ENCODE results near the gene TOMM40. TPM values are rescaled to one million over a fixed set of nuclear protein-coding genes. Genes with fewer than 3 reads are reported as not detected.

TOMM40 gene
- total RNA-seq, 1 donor, result 57.9 TPM

DNA sequence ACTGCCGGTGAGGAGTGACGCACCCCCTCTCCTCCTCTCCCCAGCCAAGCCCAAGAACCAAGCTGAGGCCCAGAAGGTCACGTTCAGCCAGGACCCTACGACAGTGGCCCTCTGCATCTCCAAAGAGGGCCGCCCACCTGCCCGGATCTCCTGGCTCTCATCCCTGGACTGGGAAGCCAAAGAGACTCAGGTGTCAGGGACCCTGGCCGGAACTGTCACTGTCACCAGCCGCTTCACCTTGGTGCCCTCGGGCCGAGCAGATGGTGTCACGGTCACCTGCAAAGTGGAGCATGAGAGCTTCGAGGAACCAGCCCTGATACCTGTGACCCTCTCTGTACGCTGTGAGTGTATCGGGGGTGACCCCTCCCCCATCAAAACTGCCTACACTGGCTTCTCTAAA, 19.2 kb upstream of the TOMM40 start:
- H3K4me3 ChIP-seq (ENCODE audit: low read depth, low read length), result no peak overlapping the region
- TF ChIP-seq, protein P1, sequence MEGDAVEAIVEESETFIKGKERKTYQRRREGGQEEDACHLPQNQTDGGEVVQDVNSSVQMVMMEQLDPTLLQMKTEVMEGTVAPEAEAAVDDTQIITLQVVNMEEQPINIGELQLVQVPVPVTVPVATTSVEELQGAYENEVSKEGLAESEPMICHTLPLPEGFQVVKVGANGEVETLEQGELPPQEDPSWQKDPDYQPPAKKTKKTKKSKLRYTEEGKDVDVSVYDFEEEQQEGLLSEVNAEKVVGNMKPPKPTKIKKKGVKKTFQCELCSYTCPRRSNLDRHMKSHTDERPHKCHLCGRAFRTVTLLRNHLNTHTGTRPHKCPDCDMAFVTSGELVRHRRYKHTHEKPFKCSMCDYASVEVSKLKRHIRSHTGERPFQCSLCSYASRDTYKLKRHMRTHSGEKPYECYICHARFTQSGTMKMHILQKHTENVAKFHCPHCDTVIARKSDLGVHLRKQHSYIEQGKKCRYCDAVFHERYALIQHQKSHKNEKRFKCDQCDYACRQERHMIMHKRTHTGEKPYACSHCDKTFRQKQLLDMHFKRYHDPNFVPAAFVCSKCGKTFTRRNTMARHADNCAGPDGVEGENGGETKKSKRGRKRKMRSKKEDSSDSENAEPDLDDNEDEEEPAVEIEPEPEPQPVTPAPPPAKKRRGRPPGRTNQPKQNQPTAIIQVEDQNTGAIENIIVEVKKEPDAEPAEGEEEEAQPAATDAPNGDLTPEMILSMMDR (IDR thresholded peaks at IDR 0.05; ENCODE audit: insufficient read depth, low read depth, low read length), result no peak
- DNase-seq (ENCODE audit: low read depth), result no peak

DNA sequence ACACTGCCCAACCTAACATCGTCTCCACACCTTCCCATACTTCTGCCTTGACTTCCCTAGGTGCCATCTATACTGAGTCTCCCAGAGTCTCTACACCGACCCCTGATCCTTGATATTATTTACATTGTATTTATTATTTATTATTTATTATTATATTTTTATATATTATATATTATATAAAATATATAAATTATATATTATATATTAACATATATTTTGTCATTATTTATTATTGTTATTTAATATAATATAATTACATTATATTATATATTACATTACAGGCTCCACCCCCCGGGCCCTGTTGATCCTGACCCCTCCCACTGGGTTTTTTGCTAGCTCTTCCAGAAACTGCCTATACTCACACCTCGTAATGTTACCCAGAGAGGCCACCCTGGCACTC, 18.4 kb upstream of the TOMM40 start:
- TF ChIP-seq, protein P1 (IDR thresholded peaks at IDR 0.05; ENCODE audit: insufficient read depth, low read depth, low read length), result no peak
- no peak overlapping the region for H3K4me3 ChIP-seq (ENCODE audit: low read depth, low read length)
- no peak for DNase-seq (ENCODE audit: low read depth)

DNA sequence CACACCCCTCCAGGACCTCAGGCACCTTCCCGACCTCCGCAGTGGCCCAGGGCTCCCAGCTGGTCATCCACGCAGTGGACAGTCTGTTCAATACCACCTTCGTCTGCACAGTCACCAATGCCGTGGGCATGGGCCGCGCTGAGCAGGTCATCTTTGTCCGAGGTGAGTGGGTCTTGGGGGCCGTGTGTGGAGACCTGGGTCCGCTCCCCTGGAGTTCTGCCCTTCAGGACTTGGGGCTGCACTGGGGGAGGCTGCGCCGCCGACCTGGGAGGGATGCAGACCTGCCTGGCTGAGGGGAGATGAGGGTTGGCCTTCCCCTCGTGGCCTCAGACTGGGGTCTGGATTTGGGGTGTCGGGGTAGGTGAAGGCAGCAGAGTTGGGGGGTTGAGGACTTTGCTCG, 16.7 kb upstream of the TOMM40 start:
- H3K4me3 ChIP-seq (ENCODE audit: low read depth, low read length), result no peak overlapping the region
- no peak for DNase-seq (ENCODE audit: low read depth)
- TF ChIP-seq, protein P1 (IDR thresholded peaks at IDR 0.05; ENCODE audit: insufficient read depth, low read depth, low read length), result no peak

DNA sequence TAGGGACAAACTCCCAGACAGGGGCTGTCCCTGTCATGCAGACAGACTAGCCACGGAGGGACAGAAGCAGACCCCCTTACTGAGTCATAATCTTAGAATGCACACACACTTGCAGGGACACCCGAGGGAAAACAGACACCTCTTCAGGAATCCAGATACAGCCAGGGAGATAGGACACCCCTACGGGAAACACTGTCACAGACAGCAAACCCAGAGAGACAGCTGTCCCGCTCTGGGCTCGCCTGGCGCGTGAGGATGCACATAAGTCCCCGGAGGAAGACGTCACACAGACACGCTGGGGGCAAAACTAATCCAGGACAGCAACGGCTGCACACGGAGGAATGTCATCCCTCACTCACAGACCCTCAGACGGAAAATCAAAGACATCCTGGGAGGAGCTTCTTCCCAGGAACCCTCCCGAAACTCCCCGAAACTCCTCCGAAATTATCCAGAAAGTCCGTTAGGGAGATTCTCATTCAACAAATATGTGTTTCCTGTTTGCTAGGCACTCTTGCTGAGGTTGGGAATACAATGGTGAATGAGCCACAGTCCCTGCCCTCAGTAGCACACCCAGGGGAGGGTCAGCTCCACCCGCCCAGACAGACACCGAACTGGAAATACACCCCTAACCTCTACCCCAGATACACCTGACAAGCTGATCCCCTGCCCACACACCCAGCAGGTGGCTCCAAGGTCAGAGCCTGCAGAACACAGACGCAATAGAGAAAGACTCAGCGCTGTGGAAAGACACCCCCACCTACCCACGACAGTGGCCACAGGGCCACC, 15.2 kb upstream of the TOMM40 start:
- TF ChIP-seq, protein P1 (IDR thresholded peaks at IDR 0.05; ENCODE audit: insufficient read depth, low read depth, low read length), result no peak
- no peak overlapping the region for H3K4me3 ChIP-seq (ENCODE audit: low read depth, low read length)
- DNase-seq (ENCODE audit: low read depth), result peak; percentile 25

- DNase-seq (ENCODE audit: low read depth), result no peak
- TF ChIP-seq, protein P1 (IDR thresholded peaks at IDR 0.05; ENCODE audit: insufficient read depth, low read depth, low read length), result no peak
- no peak overlapping the region for H3K4me3 ChIP-seq (ENCODE audit: low read depth, low read length)
Observed at GRCh38 chr19:44876930-44877535, 14.0 kb upstream of the TOMM40 start.

DNA sequence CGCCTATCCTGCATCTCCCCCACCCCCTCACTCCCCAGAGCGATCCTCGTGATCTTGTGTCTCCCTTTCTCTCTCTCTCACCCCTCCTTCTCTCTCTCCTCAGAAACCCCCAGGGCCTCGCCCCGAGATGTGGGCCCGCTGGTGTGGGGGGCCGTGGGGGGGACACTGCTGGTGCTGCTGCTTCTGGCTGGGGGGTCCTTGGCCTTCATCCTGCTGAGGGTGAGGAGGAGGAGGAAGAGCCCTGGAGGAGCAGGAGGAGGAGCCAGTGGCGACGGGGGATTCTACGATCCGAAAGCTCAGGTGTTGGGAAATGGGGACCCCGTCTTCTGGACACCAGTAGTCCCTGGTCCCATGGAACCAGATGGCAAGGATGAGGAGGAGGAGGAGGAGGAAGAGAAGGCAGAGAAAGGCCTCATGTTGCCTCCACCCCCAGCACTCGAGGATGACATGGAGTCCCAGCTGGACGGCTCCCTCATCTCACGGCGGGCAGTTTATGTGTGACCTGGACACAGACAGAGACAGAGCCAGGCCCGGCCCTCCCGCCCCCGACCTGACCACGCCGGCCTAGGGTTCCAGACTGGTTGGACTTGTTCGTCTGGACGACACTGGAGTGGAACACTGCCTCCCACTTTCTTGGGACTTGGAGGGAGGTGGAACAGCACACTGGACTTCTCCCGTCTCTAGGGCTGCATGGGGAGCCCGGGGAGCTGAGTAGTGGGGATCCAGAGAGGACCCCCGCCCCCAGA, 12.8 kb upstream of the TOMM40 start:
- TF ChIP-seq, protein P1 (IDR thresholded peaks at IDR 0.05; ENCODE audit: insufficient read depth, low read depth, low read length), result no peak
- H3K4me3 ChIP-seq (ENCODE audit: low read depth, low read length), result no peak overlapping the region
- no peak for DNase-seq (ENCODE audit: low read depth)
